ENCODE measurements around the gene UHMK1.

The UHMK1 gene

DNA sequence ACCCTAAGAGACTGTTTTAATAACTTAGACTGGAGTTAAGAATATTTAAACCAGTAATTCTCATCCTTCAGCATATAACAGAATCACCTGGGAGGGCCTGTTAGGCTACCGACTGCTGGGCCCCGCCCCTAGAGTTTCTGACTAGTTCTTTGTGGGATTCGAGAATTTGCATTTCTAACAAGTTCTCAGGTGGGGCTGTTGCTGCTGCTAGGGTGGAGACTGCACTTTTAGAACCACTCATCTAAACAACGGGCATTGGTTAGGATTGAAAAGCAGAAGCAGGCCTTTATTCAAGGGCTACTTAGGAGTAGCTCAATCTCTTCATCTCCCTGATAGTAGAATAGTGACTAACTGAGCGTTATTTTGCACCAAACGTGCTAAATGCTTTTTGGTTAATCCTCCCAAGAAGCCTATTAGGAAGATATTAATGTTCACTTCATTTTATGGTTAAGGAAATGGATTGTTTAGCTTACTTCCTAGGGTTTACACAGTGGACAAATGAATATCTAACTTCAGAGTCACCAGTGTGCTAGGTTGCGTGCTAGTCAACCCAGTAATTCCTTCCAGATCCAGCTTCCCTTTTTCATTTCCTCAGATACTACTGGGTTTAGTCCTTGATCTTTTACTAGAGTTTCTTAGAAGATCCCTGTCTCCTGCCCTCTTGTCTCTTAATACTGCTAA, 32.8 kb downstream of the UHMK1 start:
- DNase-seq (ENCODE audit: low spot score): peak; percentile 53

DNA sequence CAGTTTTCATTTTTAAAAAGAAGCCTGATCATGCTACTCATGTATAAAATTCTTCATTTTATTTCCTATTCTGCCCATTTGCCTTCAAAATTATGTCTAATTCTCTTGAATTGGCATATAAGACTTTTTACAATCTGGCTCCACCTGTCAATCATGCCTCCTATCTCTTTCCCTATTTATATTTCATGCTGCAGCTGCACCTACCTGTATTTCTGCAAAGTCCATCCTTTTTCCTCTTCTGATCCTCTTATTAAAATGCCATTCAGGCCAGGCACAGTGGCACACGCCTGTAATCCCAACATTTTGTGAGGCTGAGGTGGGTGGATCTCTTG, 33.3 kb downstream of the UHMK1 start:
- no peak for DNase-seq (ENCODE audit: low spot score)

DNA sequence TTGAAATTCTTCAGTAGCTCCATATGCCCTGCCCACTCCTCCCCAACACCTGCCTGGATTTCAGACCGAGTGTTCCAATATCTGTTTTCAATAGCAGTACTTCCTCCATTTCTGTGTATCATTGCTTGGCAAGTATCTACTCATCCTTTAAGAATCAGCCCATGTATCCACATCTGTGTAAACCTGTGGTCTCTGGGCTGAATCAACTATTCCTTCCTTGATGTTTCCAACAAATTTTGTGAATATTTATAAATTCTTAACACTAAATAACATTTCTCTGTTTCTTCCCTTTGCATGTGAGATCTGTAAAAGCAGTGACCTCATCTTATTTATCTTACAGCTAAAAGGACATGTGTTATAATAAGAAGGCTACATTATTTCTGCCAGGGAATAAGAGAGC, 37.9 kb downstream of the UHMK1 start:
- no peak for DNase-seq (ENCODE audit: low spot score)

DNA sequence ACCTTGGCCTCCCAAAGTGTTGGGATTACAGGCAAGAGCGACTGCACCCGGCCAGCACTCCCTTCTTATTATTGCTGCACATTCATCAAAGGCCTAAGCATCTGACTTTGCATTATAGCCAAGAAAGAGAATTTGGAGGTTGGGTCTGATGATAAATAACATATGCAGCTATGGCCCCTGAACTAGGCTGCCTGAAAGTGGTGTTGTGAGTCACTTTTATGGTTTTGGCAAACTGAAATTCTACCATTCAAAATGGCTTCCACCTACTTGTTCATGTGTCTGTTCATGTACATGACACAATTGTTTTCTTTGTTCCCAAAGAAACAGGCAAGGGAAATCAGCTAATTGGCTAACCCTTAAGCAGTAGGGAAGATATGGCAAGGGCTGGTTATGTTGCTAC, 38.9 kb downstream of the UHMK1 start:
- no peak for DNase-seq (ENCODE audit: low spot score)

DNA sequence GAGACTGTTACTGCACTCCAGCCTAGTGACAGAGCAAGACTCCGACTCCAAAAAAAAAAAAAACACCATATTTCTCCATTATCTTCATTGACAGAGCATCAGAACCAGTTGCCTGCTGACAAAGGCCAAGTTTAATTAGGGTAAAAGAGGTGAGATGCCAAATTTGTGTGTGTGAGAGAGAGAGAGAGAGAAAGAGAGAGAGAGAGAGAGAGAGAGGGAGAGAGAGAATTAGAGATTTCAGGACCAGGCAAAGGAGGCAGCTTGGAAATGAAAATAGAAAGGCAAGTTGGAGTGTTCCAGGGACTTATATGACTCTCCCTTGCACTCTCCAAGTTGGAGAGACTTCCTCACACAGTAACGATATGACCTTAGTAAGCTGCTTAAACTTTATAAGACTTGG, 39.6 kb downstream of the UHMK1 start:
- no peak for DNase-seq (ENCODE audit: low spot score)

DNA sequence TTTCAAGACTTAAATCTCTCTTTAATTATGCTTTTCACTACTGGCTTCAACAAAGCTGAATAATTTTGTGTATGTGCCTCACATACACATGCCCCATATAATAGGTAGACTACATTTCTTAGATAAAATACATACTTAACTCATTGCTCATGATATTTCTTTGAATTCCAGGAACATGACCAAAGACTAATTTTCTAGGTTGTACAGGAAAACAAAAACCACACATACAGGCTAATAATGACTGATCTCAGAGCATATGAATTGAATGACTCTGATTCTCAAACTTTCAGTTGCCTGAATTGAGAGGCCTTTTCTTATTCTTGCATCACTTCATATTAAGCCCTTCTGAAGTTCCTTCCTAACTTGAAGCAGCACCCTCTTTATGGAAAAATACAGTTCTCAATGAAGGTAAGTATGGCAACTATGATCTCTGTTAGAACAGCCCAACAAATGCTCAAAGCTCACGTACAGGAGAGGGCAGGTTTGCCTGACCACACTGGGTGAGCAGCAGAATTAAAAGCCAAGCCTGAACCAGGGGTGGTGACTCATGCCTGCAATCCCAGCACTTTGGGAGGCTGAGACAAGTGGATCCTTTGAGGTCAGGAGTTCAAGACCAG, 41.3 kb downstream of the UHMK1 start:
- no peak for DNase-seq (ENCODE audit: low spot score)

DNA sequence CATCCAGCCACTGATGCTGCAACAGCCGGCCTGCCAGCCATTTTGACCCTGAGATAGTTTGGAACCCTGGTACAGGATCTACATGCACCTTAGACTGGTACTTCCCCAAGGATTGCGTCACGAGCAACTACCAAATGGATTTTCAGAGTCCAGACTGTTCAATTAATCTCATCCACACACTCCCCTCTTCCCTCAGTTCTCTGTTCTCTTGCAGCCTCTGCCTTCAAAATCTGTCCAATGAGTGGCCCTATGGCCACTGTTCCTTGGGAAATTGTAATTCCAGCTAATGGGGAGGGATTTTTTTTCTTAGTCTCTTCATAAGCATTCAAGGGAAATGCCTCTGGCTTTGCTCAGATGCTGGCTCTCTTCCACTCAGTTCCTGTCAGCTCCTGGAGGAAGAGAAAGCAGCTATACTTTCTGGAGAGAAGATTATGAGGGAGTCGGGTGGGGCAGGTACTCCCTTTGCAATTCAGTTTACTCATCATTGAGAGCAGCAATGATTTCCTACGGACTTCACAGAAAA, 44.1 kb downstream of the UHMK1 start:
- no peak for DNase-seq (ENCODE audit: low spot score)

DNA sequence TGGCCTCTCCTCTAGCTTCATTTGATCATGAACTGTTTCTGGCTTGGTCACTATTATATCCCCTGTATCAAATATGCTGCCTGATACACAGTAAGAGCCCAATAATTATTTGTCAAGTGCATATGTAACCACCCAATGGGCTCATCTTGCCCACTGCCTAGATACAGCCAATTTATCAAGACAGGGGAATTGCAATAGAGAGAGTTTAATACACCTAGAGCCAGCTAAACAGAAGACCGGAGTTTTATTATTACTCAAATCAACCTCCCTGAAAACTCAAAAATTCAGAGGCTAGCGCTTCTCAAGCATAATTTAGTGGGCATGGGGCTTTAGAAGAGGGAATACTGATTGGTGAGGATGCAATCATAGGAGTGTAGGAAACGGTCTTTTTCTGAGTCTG, 45.6 kb downstream of the UHMK1 start:
- no peak for DNase-seq (ENCODE audit: low spot score)

DNA sequence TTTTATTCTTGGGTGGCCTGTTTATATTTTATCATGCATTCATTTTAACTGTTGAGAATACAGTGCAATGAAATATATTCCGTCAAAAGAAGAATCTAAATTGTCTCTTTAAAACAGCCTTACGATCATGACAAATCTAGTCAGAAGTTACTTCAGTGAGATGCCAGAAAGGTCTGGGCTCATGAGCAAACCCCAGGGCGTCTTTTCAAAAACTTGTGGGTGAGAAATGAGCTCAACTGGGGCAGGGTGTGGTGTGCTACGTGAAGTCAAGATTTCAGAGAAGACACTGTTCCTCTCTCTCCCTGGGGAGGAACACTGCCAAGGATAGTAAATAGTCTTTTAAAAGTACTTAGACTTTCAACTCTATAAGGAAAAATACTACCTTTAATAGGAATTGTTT, 50.6 kb downstream of the UHMK1 start:
- no peak for DNase-seq (ENCODE audit: low spot score)

DNA sequence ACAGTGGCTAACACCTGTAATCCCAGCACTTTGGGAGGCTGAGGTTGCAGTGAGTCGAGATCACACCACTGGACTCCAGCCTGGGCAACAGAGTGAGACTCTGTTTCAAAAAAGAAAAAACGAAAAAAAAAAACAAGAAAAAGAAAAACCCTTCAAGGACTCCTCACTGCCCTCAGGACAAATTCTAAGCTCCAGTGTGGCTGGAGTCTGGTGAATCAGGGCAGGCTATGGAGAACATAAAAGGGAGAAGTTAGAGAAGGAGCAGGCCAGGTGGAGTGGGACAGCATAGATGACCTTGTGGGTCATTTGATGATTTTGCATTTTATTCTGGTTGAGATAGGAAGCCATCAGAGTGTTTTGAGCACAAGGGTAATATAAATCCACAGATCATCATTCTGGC, 51.4 kb downstream of the UHMK1 start:
- no peak for DNase-seq (ENCODE audit: low spot score)

DNA sequence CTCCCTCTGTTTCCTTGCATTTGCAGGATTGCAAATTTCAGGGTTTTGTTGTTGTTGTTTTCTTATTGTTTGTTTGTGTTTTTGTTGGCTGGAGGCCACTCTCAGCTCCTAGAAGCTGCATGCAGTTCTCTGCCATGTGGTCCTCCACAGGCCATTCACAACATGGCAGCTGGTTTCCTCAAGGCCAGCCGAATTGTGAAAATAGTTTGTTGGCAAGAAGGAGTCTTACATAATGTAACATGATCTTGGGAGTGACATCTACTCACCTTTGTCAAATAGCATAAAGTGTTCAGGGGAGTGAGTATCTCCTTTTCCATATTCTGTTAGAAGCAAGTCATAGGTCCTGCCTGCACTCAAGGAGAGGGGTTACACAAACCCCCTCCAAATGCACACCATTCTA, 53.3 kb downstream of the UHMK1 start:
- no peak for DNase-seq (ENCODE audit: low spot score)

DNA sequence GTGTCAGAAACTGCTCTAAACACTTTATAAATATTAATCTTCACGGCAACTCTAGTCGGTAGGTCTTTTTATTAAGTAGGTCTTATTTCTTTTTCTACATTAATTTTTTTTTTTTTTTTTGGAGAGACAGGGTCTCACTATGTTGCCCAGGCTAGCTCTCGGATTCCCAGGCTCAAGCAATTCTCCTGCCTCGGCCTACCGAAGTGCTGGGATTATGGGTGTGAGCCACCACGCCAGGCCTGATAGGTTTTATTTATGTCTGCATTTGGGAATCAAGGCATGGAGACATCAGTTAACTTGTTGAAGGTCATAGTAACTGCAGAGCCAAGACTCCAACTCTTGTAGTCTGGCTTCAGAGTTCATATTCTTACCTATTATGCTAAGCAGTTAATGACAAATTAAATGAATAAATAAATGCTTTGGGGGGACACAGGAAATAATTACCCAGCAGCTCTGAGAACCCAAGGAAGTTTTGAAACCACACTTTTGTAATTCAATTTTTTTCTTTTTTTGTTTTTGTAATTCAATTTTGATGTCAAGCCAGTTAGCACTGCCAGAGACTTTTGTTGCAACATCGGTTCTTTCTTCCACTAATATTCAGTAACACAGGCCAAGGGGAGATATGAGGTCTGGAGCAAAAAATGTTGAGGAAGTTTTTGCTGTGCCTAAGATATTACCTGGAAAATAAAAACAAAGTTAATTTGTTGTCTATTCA, 54.5 kb downstream of the UHMK1 start:
- DNase-seq (ENCODE audit: low spot score): no peak

DNA sequence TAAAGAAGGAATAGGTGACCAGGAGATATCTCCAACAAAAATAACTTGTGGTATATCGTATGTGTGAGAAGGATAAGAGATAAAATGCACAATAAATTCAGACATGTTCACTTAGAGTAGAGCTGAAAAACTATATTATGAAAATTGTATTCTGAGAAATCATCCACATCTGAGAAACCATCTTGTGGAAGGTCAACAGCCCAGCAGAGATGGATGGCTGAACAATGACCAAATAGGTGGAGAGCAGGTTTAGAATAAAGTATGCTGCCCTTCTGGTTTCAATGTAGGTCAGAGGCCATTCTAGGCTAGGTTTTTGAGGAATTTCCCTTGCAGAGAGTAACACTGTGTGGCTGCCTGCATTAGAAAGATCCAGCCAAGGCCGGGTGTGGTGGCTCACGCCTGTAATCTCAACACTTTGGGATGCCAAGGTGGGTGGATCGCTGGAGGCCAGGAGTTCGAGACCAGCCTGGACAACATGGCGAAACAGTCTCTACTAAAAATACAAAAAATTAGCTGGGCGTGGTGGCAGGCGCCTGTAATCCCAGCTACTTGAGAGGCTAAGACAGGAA, 55.1 kb downstream of the UHMK1 start:
- DNase-seq (ENCODE audit: low spot score): no peak

DNA sequence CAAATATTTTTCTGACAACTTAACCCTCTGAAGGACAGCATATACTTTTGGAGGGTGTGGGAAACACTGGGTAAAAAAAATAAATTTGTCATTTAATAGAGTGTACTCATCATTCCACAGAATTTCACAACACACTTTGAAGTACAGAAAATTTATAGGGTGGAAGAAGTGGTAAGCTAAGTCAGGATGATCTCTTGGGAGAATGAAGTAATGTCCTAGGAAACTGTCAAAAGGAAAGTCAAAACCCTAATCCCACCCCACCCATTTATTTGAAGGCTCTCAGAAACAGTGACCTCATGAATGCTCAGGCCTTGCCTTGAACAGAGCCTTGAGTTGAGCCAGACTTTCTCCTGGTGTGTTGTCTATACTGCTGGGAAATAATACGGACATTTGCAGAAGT, 56.6 kb downstream of the UHMK1 start:
- no peak for DNase-seq (ENCODE audit: low spot score)

DNA sequence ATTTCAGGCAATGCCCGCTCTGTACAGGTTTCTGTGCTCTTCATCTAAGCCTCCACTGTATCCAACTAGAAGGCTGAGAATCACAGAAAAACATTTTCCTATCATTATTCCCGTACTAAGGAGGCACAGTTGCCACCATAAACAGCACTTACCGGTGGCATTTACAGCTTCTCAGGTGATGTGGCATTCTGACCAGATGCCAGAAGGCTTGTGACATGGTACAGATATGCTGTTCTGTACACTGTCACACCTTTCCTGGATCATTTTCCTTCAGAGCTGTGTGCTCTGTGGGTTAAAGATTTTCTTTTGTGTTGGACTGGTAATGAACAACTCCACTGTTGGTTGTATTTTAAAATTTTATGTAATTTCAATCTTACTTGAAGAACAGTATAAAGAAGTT, 59.9 kb downstream of the UHMK1 start:
- no peak for DNase-seq (ENCODE audit: low spot score)

DNA sequence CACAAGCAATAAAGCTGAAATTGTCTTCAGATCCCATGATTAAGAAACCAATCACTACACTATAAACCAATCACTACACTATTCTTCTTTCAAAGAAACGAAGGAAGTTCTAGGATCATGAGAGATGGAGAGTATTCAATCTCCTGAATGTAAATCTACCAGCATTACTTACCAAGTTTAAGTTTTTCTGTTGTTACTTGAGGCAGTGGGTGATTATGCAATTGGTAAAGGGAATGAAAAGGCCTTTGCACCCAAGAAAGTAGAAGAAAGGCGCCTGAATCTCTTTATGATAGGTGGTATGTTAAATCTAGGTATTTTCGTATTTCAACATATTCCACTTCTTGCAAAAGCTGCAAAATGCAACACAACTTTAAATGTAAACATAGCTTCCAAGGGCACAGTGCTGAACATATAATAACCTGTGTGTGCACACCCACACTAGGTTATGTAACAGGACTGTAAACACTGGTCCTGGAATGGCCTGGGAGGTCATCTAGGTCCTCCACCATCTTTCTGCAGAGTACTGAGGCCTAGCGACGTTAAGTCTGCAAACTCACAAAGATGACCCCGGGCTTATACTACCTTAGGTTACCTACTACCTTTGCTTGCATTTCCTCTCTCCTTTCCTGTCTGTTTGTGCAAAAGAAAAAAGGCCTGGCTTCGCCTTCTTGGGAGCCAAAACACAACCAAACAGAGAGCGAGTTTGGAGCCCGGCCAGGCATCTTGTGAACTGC, 62.9 kb downstream of the UHMK1 start:
- DNase-seq (ENCODE audit: low spot score): no peak

DNA sequence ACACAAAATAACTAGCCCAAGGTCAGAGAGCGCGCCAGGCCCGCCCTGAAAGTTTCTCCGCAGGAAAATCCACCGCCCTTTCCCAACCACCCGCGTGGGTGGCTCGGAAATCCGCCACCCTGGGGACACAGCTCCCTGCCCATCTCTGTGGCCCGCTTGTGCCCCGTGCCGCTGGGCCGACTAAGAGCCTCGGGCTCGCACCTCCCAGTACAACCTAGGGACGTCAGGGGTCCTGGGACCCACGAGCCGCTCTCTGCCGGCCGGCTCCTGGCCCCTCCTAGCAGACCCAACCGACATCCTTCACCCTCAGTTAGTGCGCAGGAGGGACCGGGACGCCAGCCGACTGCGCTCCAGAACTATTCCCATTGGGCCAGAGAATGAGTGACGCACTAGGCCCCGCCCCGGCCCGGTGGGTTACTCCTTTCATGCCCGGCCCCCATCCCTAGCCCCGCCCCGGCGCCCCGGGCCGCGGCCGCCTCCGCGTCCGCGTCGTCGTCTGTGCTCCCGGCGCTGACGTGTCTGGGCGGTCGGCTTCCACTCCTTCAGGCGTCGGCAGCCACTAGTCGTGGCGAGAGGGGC, 63.5 kb downstream of the UHMK1 start:
- peak; percentile 96 for DNase-seq (ENCODE audit: low spot score)

DNA sequence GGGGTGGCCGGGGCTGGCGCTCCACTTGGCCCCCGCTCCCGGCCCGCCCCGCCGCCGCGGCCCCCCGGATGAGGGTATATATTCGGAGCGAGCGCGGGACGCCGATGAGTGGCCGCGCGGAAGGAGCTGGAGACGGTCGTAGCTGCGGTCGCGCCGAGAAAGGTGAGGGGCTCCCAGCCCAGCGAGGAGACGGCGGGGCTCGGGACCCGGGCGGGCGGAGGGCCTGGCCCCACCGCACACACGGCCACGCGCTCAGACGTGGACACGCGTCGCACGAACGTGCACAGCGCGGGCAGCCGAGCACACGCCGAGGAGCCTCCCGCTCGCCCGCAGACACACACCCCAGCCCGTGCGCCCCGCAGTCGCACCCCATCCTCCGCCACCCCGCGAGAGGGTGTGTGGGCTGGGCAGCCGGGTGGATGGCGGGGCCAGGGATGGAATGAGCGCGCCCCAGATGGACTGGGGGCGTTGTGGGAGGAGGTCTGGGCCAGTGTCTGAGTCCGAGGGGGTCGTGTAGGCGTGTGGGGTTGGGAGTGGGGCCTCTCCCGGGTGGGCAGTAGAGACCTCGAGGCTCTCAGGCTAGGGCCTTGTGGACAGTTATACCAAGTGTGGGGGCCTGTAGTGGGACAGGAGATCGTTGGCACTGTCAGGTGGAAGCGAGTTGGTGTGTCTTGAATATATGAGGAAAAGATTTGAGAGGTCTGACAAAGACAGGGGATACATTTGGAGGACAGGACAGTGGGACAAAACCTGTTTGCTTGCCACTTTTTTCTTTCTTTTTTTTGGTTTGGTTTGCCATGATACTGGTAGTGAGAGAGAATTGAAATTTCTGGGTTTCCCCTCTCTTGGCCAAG, 64.2 kb downstream of the UHMK1 start, which contains the start of gene UAP1:
UAP1 (plus strand) TSS at position 107 of the 854 bp plus-strand sequence. CDS start 4,347 bp downstream, outside the sequence.
- DNase-seq (ENCODE audit: low spot score): no peak

DNA sequence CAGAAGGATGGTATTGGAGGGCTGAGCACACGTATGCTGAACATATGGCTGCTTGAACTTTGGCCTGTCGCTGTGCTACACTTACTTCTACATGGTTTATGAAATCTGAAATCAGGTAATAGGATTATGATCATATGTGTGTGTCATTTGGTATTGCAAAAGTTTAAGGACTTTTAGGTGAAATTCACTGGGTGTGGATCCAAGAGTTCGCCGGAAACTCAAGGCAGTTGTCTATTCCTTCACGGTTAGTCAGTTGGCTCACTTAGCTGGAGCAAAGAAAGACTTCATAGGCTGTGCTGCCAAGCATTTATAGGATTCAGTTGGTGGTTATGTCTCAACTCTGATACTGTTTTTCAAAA, 64.8 kb downstream of the UHMK1 start:
- DNase-seq (ENCODE audit: low spot score): no peak

DNA sequence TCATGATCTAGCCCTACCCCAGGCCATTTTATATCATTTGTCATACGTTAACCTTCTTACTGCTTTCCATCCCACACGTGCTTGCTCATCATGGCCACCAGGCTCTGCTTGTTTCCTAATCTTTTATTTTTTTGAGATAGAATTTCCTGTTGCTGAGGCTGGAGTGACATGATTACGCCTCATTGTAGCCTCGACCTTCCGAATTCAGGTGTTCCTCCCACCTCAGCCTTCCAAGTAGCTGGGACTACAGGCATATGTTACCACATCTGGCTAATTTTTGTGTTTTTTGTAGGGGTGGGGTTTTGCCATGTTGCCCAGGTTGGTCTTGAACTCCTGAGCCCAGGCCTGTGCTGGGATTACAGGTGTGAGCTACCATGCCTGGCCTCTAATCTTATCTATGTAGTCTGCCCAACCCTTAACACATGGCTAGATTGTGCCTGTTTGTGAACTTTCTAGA, 67.2 kb downstream of the UHMK1 start:
- no peak for DNase-seq (ENCODE audit: low spot score)

DNA sequence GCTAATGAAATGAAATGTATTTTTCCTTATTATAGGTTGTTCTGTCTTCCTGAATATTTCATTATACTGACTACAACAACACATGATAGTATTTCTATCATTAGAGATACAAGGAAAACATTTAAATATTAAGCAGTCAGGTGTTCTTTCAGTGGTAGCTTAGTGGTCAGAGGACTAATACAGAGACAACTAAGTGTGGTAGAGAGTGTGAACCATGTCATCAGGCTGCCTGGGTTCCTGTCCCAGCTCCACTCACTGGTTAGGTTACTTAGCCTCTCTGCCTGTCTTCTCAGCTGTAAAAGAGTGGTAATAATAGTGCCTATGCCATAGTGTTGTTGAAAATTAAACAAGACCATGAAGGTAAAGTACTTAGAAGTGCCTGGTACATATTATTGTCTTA, 67.8 kb downstream of the UHMK1 start:
- DNase-seq (ENCODE audit: low spot score): no peak

Data from iPS-NIHi11 (cell line).